Esophagus muscularis mucosa (tissue), 4 donors: ENCODE data around the gene GPR132. TPM values are rescaled to one million over a fixed set of nuclear protein-coding genes. Genes with fewer than 3 reads are reported as not detected.
"Not testable (repeated sequence)": the region's sequence is repeated elsewhere in the genome, so short reads cannot be mapped to it uniquely, and the experiment has no call there.

Experiments used
- DNase-seq: peaks from one replicate; pipeline ENCODE4 v3.0.0-alpha.2; 2017; ENCODE audit errors: extremely low spot score
- H3K27ac ChIP-seq, 4 donors: fragments of 200-600 bp; sonication (generic); replicated peaks in 1 of 4; 1 replicate in 3 of 4; 2 replicates in 1 of 4; pipeline ENCODE4 v1.5.1; 2016 to 2019; ENCODE audit warnings: mild to moderate bottlenecking in 1 of 4
- H3K27me3 ChIP-seq, 4 donors: fragments of 200-600 bp; sonication (generic); one replicate each; pipeline versions ENCODE4 v1.5.1 to v1.6.0; 2016 to 2019
- H3K36me3 ChIP-seq, 4 donors: fragments of 200-600 bp; sonication (generic); one replicate each; pipeline ENCODE4 v1.5.1; 2016 to 2019
- H3K4me1 ChIP-seq, 4 donors: fragments of 200-600 bp; sonication (generic); one replicate each; pipeline ENCODE4 v1.5.1; 2016 to 2019
- H3K4me3 ChIP-seq, 4 donors: fragments of 200-600 bp; sonication (generic); 1 replicate in 2 of 4; 2 replicates in 2 of 4; pipeline ENCODE4 v1.5.1; 2016 to 2019; ENCODE audit warnings: mild to moderate bottlenecking in 4 of 4, moderate library complexity in 1 of 4
- H3K9me3 ChIP-seq, 4 donors: fragments of 200-600 bp; sonication (generic); 1 replicate in 3 of 4; 2 replicates in 1 of 4; pipeline ENCODE4 v1.5.1; 2016 to 2019
- EP300 ChIP-seq: sonication (generic); formaldehyde crosslinking; IDR thresholded peaks from one replicate; pipeline ENCODE4 v1.6.1; 2017; ENCODE audit warnings: antibody characterized with exemption
- POLR2A ChIP-seq: fragments of 450-650 bp; IDR thresholded peaks from one replicate; pipeline ENCODE4 v1.6.1; 2017; ENCODE audit warnings: antibody characterized with exemption, moderate library complexity, mild to moderate bottlenecking, low read depth
- POLR2AphosphoS5 ChIP-seq, 2 donors: sonication (generic); formaldehyde crosslinking; IDR thresholded peaks; one replicate each; pipeline ENCODE4 v1.6.1; 2017; ENCODE audit warnings: antibody characterized with exemption in 2 of 2
- WGBS: methylation state at CpG from one replicate; pipeline ENCODE4 v1.1.5; 2018; 5-methylcytosine and 5-hydroxymethylcytosine counted together
- intact Hi-C: fragments of 100-400 bp; cut with DNase I; formaldehyde crosslinking; loops from one replicate; pipeline ENCODE4 v1.15.1; 2023
- total RNA-seq, 4 donors: library from RNA; depleted of rRNA; stranded (reverse); fragments of >200 nt; gene quantifications; one replicate each; pipeline versions ENCODE4 v1.1.0 to v1.2.1, GENCODE V29; 2016
- TF ChIP-seq, protein P1 (sequence below), 3 experiments: fragments of 200-600 bp in 2 of 3; fragments of 450-650 bp in 1 of 3; sonication (generic) in 2 of 3; IDR thresholded peaks; one replicate each; pipeline ENCODE4 v1.5.1; 2017 to 2019; ENCODE audit warnings: antibody characterized with exemption in 3 of 3, mild to moderate bottlenecking in 2 of 3, moderate library complexity in 1 of 3

Gene GPR132
- total RNA-seq, 4 donors from 2014 or later, result 1.2 to 8.0 (median 2.1) TPM

DNA sequence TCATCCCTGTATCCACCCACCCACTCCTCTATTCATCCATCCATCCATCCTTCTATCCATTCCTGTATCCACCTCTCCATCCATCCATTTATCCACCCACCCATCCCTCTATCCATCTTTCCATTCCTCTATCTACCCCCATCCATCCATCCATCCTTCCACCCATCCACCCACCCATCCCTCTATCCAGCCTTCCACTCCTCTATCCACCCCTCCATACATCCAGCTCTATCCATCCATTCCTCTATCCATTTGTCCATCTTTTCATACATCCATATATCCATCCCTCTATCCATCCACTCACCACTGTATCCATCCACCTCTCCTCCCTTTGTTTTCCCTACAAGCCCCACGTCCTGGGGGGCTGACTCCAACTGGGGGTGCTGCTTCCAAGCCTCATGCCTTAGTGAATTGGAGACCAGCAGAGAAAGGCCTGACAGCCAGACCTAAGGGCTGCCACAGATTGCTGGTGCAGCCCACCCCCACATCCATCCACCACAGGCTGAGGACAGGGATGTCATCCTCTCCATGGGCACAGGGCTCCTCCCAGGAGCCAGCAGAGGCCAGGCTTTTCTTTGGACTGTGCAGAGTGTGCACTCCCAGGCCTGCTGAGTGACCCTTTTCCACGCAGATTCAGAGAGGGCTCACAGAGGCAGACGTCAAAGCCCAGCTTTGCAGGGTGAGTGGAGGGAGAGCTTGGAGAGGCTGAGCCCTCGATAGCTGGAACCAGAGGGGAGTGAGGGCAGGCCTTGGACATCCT is 18.9 kb upstream of the GPR132 start:
- no peak overlapping the region for H3K4me3 ChIP-seq
- DNase-seq, result no peak
- WGBS, result 73% methylated on average over 3 of the region's 4 CpGs
- no peak overlapping the region for H3K27ac ChIP-seq
- H3K4me1 ChIP-seq, result peaks cover 24 to 33% (median 28%) of the 10 kb centered on the region in 4 donors
- H3K27me3 ChIP-seq, result peaks cover 0 to 6% (median 0%) of the 10 kb centered on the region in 4 donors
- intact Hi-C loops, result no loop called here
- TF ChIP-seq POLR2A, result no peak
- TF ChIP-seq POLR2AphosphoS5 (IDR thresholded peaks at IDR 0.05), result no peak
- no peak for TF ChIP-seq EP300
- TF ChIP-seq, protein P1, sequence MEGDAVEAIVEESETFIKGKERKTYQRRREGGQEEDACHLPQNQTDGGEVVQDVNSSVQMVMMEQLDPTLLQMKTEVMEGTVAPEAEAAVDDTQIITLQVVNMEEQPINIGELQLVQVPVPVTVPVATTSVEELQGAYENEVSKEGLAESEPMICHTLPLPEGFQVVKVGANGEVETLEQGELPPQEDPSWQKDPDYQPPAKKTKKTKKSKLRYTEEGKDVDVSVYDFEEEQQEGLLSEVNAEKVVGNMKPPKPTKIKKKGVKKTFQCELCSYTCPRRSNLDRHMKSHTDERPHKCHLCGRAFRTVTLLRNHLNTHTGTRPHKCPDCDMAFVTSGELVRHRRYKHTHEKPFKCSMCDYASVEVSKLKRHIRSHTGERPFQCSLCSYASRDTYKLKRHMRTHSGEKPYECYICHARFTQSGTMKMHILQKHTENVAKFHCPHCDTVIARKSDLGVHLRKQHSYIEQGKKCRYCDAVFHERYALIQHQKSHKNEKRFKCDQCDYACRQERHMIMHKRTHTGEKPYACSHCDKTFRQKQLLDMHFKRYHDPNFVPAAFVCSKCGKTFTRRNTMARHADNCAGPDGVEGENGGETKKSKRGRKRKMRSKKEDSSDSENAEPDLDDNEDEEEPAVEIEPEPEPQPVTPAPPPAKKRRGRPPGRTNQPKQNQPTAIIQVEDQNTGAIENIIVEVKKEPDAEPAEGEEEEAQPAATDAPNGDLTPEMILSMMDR (IDR thresholded peaks at IDR 0.05), result no peak
- H3K36me3 ChIP-seq, result no peaks in the 10 kb centered on the region
- no peaks in the 10 kb centered on the region for H3K9me3 ChIP-seq

DNA sequence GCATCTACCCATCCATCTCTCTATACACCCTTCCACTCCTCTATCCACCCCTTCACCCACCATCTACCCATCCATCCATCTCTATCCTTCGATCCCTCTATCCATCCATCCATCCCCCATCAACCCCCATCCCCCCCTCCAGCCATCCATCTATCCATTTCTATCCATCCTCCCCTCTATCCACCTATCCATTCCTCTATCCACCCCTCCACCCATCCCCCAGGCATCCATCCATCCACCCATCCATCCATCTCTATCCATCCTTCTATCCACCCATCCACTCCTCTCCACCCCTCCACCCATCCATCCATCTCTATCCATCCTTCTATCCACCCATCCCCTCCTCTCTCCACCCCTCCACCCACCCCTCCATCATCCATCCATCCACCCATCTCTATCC is 17.5 kb upstream of the GPR132 start:
- no peaks in the 10 kb centered on the region for H3K36me3 ChIP-seq
- peaks cover 0 to 3% (median 0%) of the 10 kb centered on the region in 4 donors for H3K27me3 ChIP-seq
- H3K4me1 ChIP-seq, result peaks cover 12 to 18% (median 15%) of the 10 kb centered on the region in 4 donors
- no peak for DNase-seq
- H3K27ac ChIP-seq, result no peak overlapping the region
- intact Hi-C loops, result no loop called here
- TF ChIP-seq, protein P1 (IDR thresholded peaks at IDR 0.05), result no peak
- TF ChIP-seq POLR2AphosphoS5 (IDR thresholded peaks at IDR 0.05) (no peak), POLR2A (no peak), EP300 (no peak)
- WGBS, result 94% methylated on average over 1 of the region's 1 CpG
- H3K9me3 ChIP-seq, result no peaks in the 10 kb centered on the region
- H3K4me3 ChIP-seq, result no peak overlapping the region

DNA sequence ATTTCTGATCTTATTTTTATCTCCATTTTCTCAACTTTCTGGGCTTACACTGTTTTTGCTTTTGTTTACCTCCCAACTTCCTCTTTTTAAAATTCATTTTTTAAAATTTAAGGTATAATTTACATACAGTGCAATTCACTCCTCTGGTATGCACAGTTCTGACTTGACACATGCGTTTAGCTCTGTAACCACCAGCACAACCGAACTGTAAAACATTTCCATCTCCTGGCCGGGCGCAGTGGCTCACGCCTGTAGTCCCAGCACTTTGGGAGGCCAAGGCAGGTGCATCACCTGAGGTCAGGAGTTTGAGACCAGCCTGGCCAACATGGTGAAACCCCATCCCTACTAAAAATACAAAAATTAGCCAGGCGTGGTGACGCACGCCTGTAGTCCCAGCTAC is 16.2 kb upstream of the GPR132 start:
- H3K27ac ChIP-seq, intact Hi-C loops, H3K9me3 ChIP-seq, H3K36me3 ChIP-seq, H3K27me3 ChIP-seq, H3K4me3 ChIP-seq, DNase-seq: not testable (repeated sequence)
- WGBS, result 77% methylated on average over 8 of the region's 8 CpGs
- peaks cover 1 to 11% (median 5%) of the 10 kb centered on the region in 4 donors for H3K4me1 ChIP-seq

DNA sequence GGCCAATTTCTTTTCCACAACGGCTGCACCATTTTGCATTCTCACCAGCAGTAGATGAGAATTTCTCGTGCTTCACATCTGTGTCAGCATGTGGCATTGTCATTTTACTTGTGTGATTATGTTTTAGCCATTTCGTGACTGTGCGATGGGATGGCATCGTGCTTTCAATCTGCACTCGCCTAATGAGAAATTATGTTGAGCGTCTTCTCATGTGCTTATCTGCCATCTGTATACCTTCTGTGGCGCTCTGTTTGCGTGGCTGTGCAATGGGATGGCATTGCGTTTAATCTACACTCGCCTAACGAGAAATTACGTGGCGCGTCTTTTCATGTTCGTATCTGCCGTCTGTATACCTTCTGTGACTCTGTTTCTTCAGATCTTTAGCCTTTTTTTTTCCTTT is 14.9 kb upstream of the GPR132 start:
- Histone ChIP-seq H3K36me3 (no peaks in the 10 kb centered on the region), H3K9me3 (no peaks in the 10 kb centered on the region), H3K27me3 (peaks cover 0 to 22% (median 0%) of the 10 kb centered on the region in 4 donors), H3K27ac (no peak overlapping the region), H3K4me3 (no peak overlapping the region), H3K4me1 (peaks cover 10 to 20% (median 14%) of the 10 kb centered on the region in 4 donors)
- intact Hi-C loops, result no loop called here
- DNase-seq, result no peak
- WGBS, result 87% methylated on average over 17 of the region's 17 CpGs
- no peak for TF ChIP-seq POLR2AphosphoS5 (IDR thresholded peaks at IDR 0.05)

DNA sequence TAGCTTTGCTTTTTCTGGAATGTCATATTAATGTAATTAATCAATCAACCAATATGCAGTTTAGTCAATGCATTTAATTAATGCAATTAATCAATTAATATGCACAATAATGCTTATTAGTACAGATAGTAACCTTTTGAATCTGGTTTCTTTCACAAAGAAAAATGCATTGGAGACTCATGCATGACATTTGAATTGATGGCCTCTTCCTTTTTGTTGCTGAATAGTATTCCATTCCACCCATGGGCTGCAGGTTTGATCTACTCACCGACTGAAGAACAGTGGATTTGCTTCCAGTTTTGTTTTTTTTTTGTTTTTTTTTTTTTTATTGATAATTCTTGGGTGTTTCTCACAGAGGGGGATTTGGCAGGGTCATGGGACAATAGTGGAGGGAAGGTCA is 13.1 kb upstream of the GPR132 start:
- DNase-seq, result no peak
- TF ChIP-seq POLR2A, result no peak
- TF ChIP-seq POLR2AphosphoS5 (IDR thresholded peaks at IDR 0.05), result no peak
- TF ChIP-seq, protein P1 (IDR thresholded peaks at IDR 0.05), result no peak
- no peak for TF ChIP-seq EP300
- intact Hi-C loops, result no loop called here

More for the DNA sequence above, 13.1 kb upstream of the GPR132 start:
- H3K9me3 ChIP-seq, result no peaks in the 10 kb centered on the region
- H3K27me3 ChIP-seq, result peaks cover 0 to 40% (median 13%) of the 10 kb centered on the region in 4 donors
- H3K4me3 ChIP-seq, result no peak overlapping the region
- peaks cover 14 to 28% (median 19%) of the 10 kb centered on the region in 4 donors for H3K4me1 ChIP-seq
- WGBS, result 84% methylated on average over 1 of the region's 1 CpG
- H3K27ac ChIP-seq, result no peak overlapping the region
- no peaks in the 10 kb centered on the region for H3K36me3 ChIP-seq
